Liver (tissue), 3 donors: ENCODE measurements around the gene CFAP99.

Experiments
- CTCF ChIP-seq: fragments of 150-350 bp; IDR thresholded peaks from 2 replicates; pipeline ENCODE4 v1.5.1; 2017; ENCODE audit warnings: improper control_type of control experiment, low read depth, low read length; ENCODE audit not compliant: missing input control
- EGR1 ChIP-seq, 2 donors: IDR thresholded peaks; 2 replicates each; pipeline ENCODE4 v1.6.1; 2016 to 2018; ENCODE audit warnings: antibody characterized with exemption in 2 of 2, low read depth in 2 of 2
- GABPA ChIP-seq, 2 donors: IDR thresholded peaks in 1 of 2; conservative IDR thresholded peaks in 1 of 2; 2 replicates each; pipeline ENCODE4 v1.6.1; 2016; ENCODE audit warnings: antibody characterized with exemption in 2 of 2, mild to moderate bottlenecking in 1 of 2, moderate library complexity in 1 of 2
- MAX ChIP-seq: IDR thresholded peaks from 2 replicates; pipeline ENCODE4 v1.6.1; 2016; ENCODE audit warnings: antibody characterized with exemption
- REST ChIP-seq: IDR thresholded peaks from 2 replicates; pipeline ENCODE4 v1.6.1; 2016; ENCODE audit warnings: antibody characterized with exemption, mild to moderate bottlenecking
- YY1 ChIP-seq: IDR thresholded peaks from 2 replicates; pipeline ENCODE4 v1.6.1; 2016; ENCODE audit warnings: antibody characterized with exemption, mild to moderate bottlenecking
- ZBTB33 ChIP-seq: IDR thresholded peaks from 2 replicates; pipeline ENCODE4 v1.6.1; 2016; ENCODE audit warnings: antibody characterized with exemption
- donor health status: healthy.
- donor health status: healthy.

- TF ChIP-seq CTCF (no peak), MAX (no peak), REST (no peak), YY1 (no peak), ZBTB33 (no peak), GABPA (IDR thresholded peaks at IDR 0.05 in 1 of 2, conservative IDR thresholded peaks at IDR 0.05 in 1 of 2) (no peak), EGR1 (IDR thresholded peaks at IDR 0.05; ENCODE audit: low read depth in 2 of 2) (no peak)
Observed at GRCh38 chr4:2423066-2423465, 4.3 kb downstream of the CFAP99 start.
